Posterior cingulate gyrus (tissue), 11 donors: ENCODE measurements around the gene ZNF565.
"Not testable (repeated sequence)": the region's sequence is repeated elsewhere in the genome, so short reads cannot be mapped to it uniquely, and the experiment has no call there.

Experiments used
- DNase-seq, 10 donors: peaks; one replicate each; pipeline versions ENCODE4 v3.0.0 to v3.0.0-alpha.2; 2020 to 2021; ENCODE audit warnings: mixed read lengths in 3 of 10
- intact Hi-C: fragments of 100-400 bp; cut with DNase I; formaldehyde crosslinking; loops from one replicate; pipeline ENCODE4 v1.15.1; 2023

Gene ZNF565

GRCh38 chr19:36152352-36153091, 61.9 kb downstream of the ZNF565 start, which contains the start of gene COX7A1:
COX7A1 (minus strand) TSS chr19:36152447; CDS start chr19:36152407, 40 bp downstream.
- peak in 9 of 10 donors; percentile 36 to 93 (median 49) for DNase-seq
- intact Hi-C loops: no loop called here

- peak in 2 of 10 donors; percentile 66 to 80 for DNase-seq
- intact Hi-C loops: no loop called here
Observed at GRCh38 chr19:36152019-36152351, 62.5 kb downstream of the ZNF565 start.

DNA sequence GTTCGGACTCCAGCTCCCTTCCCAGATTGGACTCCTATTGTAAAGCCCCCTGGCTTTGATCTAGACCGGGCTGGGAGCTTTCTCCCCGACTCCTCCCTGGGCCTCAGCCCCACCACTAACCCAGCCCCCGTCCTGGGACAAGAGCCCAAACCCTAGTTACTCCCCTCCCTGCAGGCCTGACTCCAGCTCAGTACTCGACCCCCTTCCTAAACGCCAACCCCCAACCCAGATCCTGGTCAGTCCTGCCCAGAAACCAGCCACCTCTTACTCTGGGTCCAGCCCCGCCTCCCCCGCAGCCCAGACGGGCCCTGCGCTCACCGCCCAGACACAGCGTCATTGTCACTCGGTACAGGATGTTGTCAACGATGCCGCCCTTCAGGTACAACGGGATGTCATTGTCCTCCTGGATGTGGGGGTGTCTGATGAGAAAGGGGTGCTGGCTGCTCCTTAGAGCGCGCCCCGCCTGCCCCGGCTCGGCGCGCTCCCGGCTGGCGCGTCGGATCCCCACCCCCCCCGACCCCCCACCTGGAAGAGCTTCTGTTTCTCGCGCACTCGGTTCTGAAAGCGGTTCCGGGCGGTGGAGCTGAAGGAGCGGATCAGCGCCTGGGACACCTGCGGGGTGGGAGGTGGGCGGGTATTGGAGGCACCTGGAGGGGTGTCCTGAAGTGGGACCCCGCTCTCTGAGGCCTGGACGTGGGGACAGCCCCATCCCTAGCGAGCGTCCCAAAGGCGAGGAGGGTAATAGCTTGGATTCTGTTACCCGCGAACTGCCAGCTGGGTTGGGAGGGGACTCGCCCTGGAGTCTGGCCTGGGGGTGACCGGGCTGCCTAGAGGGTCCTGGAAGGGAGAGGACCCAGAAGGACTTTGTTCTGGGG, 63.1 kb downstream of the ZNF565 start:
- DNase-seq: peak in 4 of 10 donors; percentile 28 to 88 (median 76)
- intact Hi-C loops: no loop called here

DNA sequence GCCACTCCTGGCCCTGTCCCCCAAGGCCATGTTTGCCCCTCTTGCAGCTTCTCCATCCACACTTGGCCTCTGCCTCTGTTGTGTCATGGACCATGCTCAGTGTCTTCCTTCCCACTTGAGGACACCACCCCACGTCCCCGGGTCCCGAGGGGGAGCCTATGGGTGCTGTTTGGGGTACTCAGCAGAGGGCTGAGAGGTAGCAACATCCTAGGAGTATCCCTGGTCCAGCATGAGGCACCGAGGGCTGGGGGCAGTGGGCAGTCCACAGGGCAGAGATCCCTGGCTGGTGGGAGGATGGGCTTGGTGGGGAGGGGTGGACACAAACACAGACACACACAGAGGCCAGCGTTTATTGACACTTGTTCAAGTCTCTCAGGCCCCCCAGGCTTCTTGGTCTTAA, 63.9 kb downstream of the ZNF565 start:
- intact Hi-C loops: no loop called here

GRCh38 chr19:36149673-36150406, 64.6 kb downstream of the ZNF565 start:
- peak in 2 of 10 donors; percentile 63 to 64 for DNase-seq
- intact Hi-C loops: no loop called here

More for the DNA sequence above, 63.9 kb downstream of the ZNF565 start:
- peak in 2 of 10 donors; percentile 54 to 67 for DNase-seq

DNA sequence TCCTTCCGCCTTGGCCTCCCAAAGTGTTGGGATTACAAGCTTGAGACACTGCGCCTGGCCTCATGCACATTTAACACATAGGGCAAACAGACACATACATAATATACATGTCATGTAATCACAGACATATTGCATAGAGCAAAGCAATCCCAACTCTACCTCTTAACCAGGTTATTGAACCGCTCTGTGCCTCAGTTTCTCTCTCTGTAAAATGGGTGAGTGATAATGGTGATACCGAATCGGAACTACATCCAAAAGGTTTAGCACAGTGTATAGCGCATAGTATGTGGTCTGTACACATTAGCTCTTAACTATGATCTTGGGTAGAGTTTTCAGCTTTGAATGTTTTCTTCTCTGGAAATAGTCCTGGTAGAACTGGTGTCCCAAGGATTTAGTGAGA, 69.8 kb downstream of the ZNF565 start:
- intact Hi-C loops: no loop called here
- DNase-seq: peak in 1 of 10 donors; percentile 35

- intact Hi-C loops: no loop called here
- DNase-seq: peak in 1 of 10 donors; percentile 41
Observed at GRCh38 chr19:36142496-36142895, 72.0 kb downstream of the ZNF565 start.

- intact Hi-C loops: no loop called here
Observed at GRCh38 chr19:36142046-36142445, 72.4 kb downstream of the ZNF565 start.

DNA sequence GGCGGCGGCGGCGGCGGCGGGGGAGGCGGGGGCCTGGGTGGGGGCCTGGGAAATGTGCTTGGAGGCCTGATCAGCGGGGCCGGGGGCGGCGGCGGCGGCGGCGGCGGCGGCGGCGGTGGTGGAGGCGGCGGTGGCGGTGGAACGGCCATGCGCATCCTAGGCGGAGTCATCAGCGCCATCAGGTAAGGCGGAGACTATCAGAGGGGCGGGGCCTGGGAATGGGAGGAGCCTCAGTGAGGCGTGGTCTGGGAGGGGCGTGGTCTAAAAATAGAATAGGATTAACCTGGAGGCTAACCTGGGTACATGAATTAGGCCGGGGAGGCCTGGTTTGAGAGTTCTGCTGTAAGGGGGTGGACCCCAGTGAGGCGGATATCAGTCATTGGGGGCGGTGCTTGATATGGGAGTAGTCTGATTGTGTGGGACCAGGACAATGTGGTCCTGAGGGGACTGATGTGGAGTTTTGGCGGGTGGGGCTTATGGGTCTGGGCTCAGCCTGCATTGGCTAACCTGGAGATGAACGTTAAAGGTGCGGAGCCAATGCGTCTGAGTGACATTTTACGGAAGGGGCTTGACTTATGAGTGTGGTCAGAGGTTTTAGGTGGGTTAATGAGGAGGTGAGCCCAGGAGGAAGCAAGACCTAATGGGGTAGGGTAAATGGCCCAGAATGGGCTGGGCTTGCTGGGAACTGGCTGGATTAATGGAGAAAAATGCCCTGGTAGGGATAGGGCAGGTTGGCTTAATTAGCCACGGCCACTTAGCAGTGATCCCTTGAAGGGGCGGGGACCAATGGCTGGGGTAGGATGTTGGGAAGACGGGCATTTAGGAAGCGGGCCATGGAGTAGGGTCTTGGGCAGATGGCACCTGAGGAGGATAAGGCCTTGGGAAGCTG, 73.2 kb downstream of the ZNF565 start:
- DNase-seq: peak; percentile 57 to 97 (median 74)
- intact Hi-C loops: no loop called here

More at GRCh38 chr19:36142046-36142445, 72.4 kb downstream of the ZNF565 start:
- DNase-seq: peak in 1 of 10 donors; percentile 41

DNA sequence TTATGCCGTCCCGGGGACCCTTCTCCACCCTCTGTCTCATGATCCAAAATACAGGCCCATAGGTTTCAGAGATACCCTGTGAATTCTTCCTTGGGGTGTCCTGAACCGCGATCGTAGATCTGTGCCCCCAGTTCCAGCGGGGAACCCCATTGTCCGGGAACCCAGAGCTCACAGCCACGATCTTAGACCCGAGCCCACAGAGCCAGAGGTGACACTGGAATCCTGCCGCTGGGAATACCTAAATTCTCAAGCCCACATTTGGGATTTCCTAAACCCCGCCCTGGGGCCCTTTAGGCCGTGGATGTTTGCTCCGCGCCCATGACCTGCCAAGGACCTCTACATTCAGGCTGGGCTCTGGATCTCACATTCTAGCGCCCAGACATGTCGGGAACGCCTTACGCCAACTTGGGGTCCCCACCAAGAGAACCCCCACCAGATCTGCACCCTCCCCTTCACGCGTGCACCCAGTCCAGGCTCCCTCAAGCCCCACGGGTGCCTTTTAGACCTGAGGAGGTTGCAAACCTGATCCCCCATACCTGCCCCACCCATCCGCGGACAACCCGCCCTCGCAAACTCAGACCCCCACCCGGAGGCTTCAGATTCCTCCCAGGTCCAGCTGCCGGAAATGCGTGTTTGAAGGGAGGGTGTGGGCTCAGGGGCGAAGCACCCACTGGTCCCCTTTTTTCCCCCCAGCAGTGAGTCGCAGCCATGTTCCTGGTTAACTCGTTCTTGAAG, 74.0 kb downstream of the ZNF565 start:
- peak in 5 of 10 donors; percentile 19 to 88 (median 42) for DNase-seq
- intact Hi-C loops: no loop called here

- peak; percentile 96 to 100 (median 98) for DNase-seq
- intact Hi-C loops: no loop called here
Observed at GRCh38 chr19:36139473-36140303, 74.8 kb downstream of the ZNF565 start, which contains the start of gene CAPNS1. CAPNS1 (plus strand) TSS chr19:36140066; CDS start chr19:36141012, 946 bp downstream.

DNA sequence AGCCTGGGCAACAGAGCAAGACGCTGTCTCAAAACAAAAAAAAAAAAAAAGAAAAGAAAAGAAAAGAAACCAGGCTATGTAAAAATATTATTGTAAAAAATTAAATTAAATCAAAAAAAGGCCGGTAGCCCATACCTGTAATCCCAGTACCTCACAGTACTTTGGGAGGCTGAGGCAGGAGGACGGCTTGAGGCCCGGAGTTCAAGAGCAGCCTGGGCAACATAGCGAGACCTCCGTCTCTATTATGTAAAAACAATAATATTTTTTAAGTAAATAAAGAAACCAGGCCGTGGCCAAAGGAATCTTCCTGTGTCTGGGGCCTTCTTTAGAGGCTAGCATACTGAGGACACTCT, 75.4 kb downstream of the ZNF565 start:
- intact Hi-C loops: no loop called here
- DNase-seq: peak in 1 of 10 donors; percentile 18

GRCh38 chr19:36136964-36137686, 77.3 kb downstream of the ZNF565 start:
- peak in 1 of 10 donors; percentile 42 for DNase-seq
- intact Hi-C loops: no loop called here

DNA sequence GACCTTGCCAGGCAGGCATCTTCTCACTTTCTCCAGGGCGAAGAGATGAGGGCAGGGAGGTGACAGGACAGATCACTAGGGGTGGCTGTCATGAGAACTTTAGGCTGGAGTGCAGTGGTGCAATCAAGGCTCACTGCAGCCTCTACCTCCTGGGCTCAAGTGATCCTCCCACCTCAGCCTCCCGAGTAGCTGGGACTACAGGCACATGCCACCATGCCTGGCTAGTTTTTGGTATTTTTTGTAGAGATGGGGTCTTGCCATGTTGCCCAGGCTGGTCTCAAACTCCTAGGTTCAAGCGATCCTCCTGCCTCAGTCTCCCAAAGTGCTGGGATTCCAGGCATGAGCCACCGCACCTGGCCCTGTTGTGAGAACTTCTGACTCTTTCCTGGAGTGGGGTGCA, 79.6 kb downstream of the ZNF565 start:
- intact Hi-C loops: not testable (repeated sequence)
- peak in 2 of 10 donors; percentile 8 to 42 for DNase-seq
